K562 (cell line): ENCODE results near the gene CLCNKB.

Experiments
- CTCF ChIP-seq, 3 experiments: IDR thresholded peaks in 2 of 3; conservative IDR thresholded peaks in 1 of 3; 2 replicates each; pipeline ENCODE4 v1.5.1; 2011 to 2012; ENCODE audit warnings: low read length in 3 of 3, mild to moderate bottlenecking in 3 of 3, control low read depth in 2 of 3, improper control_type of control experiment in 1 of 3, inconsistent platforms in 1 of 3, low read depth in 1 of 3, mixed read lengths in 1 of 3, moderate library complexity in 1 of 3; ENCODE audit not compliant: insufficient read depth in 2 of 3
- DIDO1 ChIP-seq: fragments of 450-650 bp; IDR thresholded peaks from 2 replicates; pipeline ENCODE4 v1.6.1; 2016; ENCODE audit warnings: low read depth, missing biosample characterization, missing genetic modification characterization
- ZBTB43 ChIP-seq: sonication (generic); formaldehyde crosslinking; IDR thresholded peaks from 2 replicates; pipeline ENCODE4 v1.8.0; 2023; ENCODE audit warnings: mild to moderate bottlenecking, missing genetic modification reagents
- ZNF347 ChIP-seq: fragments of 450-650 bp; formaldehyde crosslinking; IDR thresholded peaks from 2 replicates; pipeline ENCODE4 v1.4.0; 2020; ENCODE audit warnings: low read depth, mild to moderate bottlenecking, moderate library complexity

GRCh38 chr1:16071614-16072013, 28.0 kb downstream of the CLCNKB start:
- TF ChIP-seq CTCF (IDR thresholded peaks at IDR 0.05 in 2 of 3, conservative IDR thresholded peaks at IDR 0.05 in 1 of 3; ENCODE audit: insufficient read depth in 2 of 3, low read depth in 1 of 3, low read length in 3 of 3) (no peak), ZNF347 (CRISPR knock-in tag) (no peak), DIDO1 (tag) (no peak), ZBTB43 (CRISPR knock-in tag) (no peak)
